ENCODE results near the gene TACO1. TPM values are rescaled to one million over a fixed set of nuclear protein-coding genes. Genes with fewer than 3 reads are reported as not detected.

Gene TACO1
- total and polyA plus RNA-seq, 2 experiments from 2014 or later, result 15.4 to 19.9 TPM

DNA sequence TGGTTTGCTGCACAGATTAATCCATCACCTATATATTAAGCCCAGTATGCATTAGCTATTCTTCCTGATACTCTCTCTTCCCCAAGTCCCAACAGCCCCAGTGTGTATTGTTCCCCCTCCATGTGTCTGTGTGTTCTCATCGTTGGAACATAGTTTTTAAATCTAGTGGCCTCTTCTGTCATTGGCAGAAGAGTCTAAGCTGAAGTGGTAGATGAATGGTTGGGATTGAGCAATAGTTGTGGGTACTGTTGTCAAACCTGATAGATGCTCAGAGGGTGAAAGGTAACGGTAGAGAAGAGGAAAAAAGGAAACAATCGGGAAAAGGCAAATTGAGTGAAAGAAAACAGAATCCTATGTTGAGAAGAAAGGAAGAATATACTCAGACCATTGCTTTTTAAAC, 51.4 kb downstream of the TACO1 start (continued):
- TF ChIP-seq, protein P1, sequence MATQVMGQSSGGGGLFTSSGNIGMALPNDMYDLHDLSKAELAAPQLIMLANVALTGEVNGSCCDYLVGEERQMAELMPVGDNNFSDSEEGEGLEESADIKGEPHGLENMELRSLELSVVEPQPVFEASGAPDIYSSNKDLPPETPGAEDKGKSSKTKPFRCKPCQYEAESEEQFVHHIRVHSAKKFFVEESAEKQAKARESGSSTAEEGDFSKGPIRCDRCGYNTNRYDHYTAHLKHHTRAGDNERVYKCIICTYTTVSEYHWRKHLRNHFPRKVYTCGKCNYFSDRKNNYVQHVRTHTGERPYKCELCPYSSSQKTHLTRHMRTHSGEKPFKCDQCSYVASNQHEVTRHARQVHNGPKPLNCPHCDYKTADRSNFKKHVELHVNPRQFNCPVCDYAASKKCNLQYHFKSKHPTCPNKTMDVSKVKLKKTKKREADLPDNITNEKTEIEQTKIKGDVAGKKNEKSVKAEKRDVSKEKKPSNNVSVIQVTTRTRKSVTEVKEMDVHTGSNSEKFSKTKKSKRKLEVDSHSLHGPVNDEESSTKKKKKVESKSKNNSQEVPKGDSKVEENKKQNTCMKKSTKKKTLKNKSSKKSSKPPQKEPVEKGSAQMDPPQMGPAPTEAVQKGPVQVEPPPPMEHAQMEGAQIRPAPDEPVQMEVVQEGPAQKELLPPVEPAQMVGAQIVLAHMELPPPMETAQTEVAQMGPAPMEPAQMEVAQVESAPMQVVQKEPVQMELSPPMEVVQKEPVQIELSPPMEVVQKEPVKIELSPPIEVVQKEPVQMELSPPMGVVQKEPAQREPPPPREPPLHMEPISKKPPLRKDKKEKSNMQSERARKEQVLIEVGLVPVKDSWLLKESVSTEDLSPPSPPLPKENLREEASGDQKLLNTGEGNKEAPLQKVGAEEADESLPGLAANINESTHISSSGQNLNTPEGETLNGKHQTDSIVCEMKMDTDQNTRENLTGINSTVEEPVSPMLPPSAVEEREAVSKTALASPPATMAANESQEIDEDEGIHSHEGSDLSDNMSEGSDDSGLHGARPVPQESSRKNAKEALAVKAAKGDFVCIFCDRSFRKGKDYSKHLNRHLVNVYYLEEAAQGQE (IDR thresholded peaks at IDR 0.05; ENCODE audit: unreplicated experiment), result no peak
- TF ChIP-seq, protein P2, sequence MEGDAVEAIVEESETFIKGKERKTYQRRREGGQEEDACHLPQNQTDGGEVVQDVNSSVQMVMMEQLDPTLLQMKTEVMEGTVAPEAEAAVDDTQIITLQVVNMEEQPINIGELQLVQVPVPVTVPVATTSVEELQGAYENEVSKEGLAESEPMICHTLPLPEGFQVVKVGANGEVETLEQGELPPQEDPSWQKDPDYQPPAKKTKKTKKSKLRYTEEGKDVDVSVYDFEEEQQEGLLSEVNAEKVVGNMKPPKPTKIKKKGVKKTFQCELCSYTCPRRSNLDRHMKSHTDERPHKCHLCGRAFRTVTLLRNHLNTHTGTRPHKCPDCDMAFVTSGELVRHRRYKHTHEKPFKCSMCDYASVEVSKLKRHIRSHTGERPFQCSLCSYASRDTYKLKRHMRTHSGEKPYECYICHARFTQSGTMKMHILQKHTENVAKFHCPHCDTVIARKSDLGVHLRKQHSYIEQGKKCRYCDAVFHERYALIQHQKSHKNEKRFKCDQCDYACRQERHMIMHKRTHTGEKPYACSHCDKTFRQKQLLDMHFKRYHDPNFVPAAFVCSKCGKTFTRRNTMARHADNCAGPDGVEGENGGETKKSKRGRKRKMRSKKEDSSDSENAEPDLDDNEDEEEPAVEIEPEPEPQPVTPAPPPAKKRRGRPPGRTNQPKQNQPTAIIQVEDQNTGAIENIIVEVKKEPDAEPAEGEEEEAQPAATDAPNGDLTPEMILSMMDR (conservative IDR thresholded peaks at IDR 0.05; ENCODE audit: low read depth in 2 of 2), result no peak
- TF ChIP-seq JUNB (IDR thresholded peaks at IDR 0.05; ENCODE audit: unreplicated experiment), result no peak
- no peak for TF ChIP-seq POLR2AphosphoS5 (IDR thresholded peaks at IDR 0.05; ENCODE audit: low read depth)
- TF ChIP-seq EZH2 (IDR thresholded peaks at IDR 0.05; ENCODE audit: low read depth, unreplicated experiment), result no peak

DNA sequence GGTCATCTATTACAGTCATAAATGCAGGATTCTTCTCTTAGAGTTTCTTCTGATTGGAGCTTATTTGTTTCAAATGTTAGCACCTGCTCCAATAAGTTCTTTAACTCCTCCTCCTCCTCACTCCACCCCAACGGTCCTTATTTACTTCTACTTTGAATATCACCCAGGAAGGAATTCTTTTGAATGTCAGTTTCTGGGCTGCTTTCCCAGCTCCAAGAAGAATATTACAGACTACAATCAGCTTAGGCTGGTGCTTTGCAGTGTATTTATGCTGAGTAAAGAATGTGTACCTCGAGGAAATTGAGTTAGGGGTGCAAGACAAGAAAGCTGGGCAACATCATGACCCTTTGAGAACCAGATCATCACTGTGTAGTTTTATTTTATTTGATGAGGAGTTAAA, 52.4 kb downstream of the TACO1 start:
- TF ChIP-seq EZH2 (IDR thresholded peaks at IDR 0.05; ENCODE audit: low read depth, unreplicated experiment), result no peak
- TF ChIP-seq ZNF114 (CRISPR knock-in tag; IDR thresholded peaks at IDR 0.05), result no peak
- TF ChIP-seq EZH2phosphoT487 (IDR thresholded peaks at IDR 0.05; ENCODE audit: unreplicated experiment), result no peak
- no peak for DNase-seq (ENCODE audit: low spot score)
- Histone ChIP-seq H3K9me2 (ENCODE audit: insufficient read depth) (no peaks in the 10 kb centered on the region), H3K4me1 (ENCODE audit: insufficient read depth) (peaks cover 6% of the 10 kb centered on the region; the same call in 1 of the 2 replicates), H3K4me2 (no peak overlapping the region), H2AFZ (no peak overlapping the region), H3K4me3 (no peak overlapping the region), H3F3A (replicated peaks; ENCODE audit: low read depth) (no peaks in the 10 kb centered on the region), H3K79me2 (replicated peaks; ENCODE audit: insufficient read depth) (0 out of 2 replicates have a peak, but pooled peaks cover 6% of the 10 kb centered on the region), H3K36me3 (ENCODE audit: insufficient read depth) (0 out of 2 replicates have a peak, but pooled peaks cover under 1% of the 10 kb centered on the region), H3K27ac (ENCODE audit: low read depth) (no peak overlapping the region), H4K20me1 (replicated peaks; ENCODE audit: insufficient read depth) (no peaks in the 10 kb centered on the region; the same call in 1 of the 2 replicates), H3K27me3 (ENCODE audit: insufficient read depth) (no peaks in the 10 kb centered on the region)
- ATAC-seq, result no peak
- H3K27ac Mint-ChIP-seq, result no peak overlapping the region
- H3K4me1 Mint-ChIP-seq, result peaks cover 4% of the 10 kb centered on the region; the same call in 2 of the 3 replicates
- H3K36me3 Mint-ChIP-seq (ENCODE audit: low read depth), result peaks cover 11% of the 10 kb centered on the region; the same call in 2 of the 3 replicates
- H3K27me3 Mint-ChIP-seq (ENCODE audit: insufficient read depth, low read depth, poor library complexity), result no peaks in the 10 kb centered on the region
- no peak overlapping the region for H3K4me3 Mint-ChIP-seq
- no peaks in the 10 kb centered on the region; the same call in 2 of the 3 replicates for H3K9me3 Mint-ChIP-seq

DNA sequence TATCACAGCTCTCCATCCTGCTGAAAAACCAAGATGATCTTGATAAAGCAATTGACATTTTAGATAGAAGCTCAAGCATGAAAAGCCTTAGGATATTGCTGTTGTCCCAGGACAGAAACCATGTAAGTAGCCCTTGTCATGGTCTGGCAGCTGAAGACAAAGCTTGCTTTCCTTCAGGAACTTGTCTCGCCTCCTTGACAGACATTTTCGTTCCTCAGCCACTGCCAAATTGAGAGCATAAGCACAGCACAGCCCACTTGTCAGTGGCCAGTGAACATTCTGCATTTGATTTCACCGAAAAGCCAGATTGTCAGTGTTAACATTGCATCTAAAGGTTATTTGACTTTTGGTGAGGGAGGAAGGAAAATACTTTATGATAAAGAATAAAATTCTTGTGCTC, 57.1 kb downstream of the TACO1 start:
- Mint-ChIP-seq H3K9me3 (no peaks in the 10 kb centered on the region), H3K36me3 (ENCODE audit: low read depth) (peaks cover 12% of the 10 kb centered on the region; the same call in 2 of the 3 replicates), H3K4me3 (no peak overlapping the region), H3K27ac (no peak overlapping the region), H3K4me1 (no peaks in the 10 kb centered on the region), H3K27me3 (ENCODE audit: insufficient read depth, low read depth, poor library complexity) (no peaks in the 10 kb centered on the region)
- Histone ChIP-seq H4K20me1 (replicated peaks; ENCODE audit: insufficient read depth) (no peaks in the 10 kb centered on the region), H3K4me3 (no peak overlapping the region), H3K27me3 (ENCODE audit: insufficient read depth) (no peaks in the 10 kb centered on the region), H3K4me2 (no peak overlapping the region), H2AFZ (no peak overlapping the region), H3K9me2 (ENCODE audit: insufficient read depth) (no peaks in the 10 kb centered on the region), H3F3A (replicated peaks; ENCODE audit: low read depth) (no peaks in the 10 kb centered on the region), H3K36me3 (ENCODE audit: insufficient read depth) (peaks cover 5% of the 10 kb centered on the region; the same call in 1 of the 2 replicates), H3K4me1 (ENCODE audit: insufficient read depth) (no peaks in the 10 kb centered on the region), H3K79me2 (replicated peaks; ENCODE audit: insufficient read depth) (no peaks in the 10 kb centered on the region), H3K27ac (ENCODE audit: low read depth) (no peak overlapping the region)
- no peak for DNase-seq (ENCODE audit: low spot score)
- ATAC-seq, result no peak
- TF ChIP-seq EZH2 (IDR thresholded peaks at IDR 0.05; ENCODE audit: low read depth, unreplicated experiment) (no peak), EZH2phosphoT487 (IDR thresholded peaks at IDR 0.05; ENCODE audit: unreplicated experiment) (no peak), ZNF331 (CRISPR knock-in tag; IDR thresholded peaks at IDR 0.05; ENCODE audit: low read depth) (no peak), ZNF114 (CRISPR knock-in tag; IDR thresholded peaks at IDR 0.05) (no peak), JUNB (IDR thresholded peaks at IDR 0.05; ENCODE audit: unreplicated experiment) (no peak), STAT1 (IDR thresholded peaks at IDR 0.05; ENCODE audit: unreplicated experiment) (no peak)
- TF ChIP-seq, protein P2 (conservative IDR thresholded peaks at IDR 0.05; ENCODE audit: low read depth in 2 of 2), result no peak
- TF ChIP-seq, protein P1 (IDR thresholded peaks at IDR 0.05; ENCODE audit: unreplicated experiment), result no peak

Data from GM23338 (cell line).